Progenitor cell of endocrine pancreas (in vitro differentiated cells): ENCODE results near the gene KCNMA1. TPM values are rescaled to one million over a fixed set of nuclear protein-coding genes. Genes with fewer than 3 reads are reported as not detected.

Source experiments
- DNase-seq: peaks from one replicate; pipeline ENCODE4 v3.0.0; 2021; ENCODE audit warnings: low spot score; ENCODE audit not compliant: unreplicated experiment
- H3K27ac Mint-ChIP-seq: 2 replicates; pipeline ENCODE4 v1.8.0; 2021; ENCODE audit warnings: mild to moderate bottlenecking, moderate library complexity, mixed read lengths
- H3K27me3 Mint-ChIP-seq: 2 replicates; pipeline ENCODE4 v1.8.0; 2021; ENCODE audit warnings: mixed read lengths
- H3K36me3 Mint-ChIP-seq: 2 replicates; pipeline ENCODE4 v1.8.0; 2022; ENCODE audit warnings: mixed read lengths; ENCODE audit not compliant: insufficient read depth
- H3K4me1 Mint-ChIP-seq: 2 replicates; pipeline ENCODE4 v1.8.0; 2021; ENCODE audit warnings: low read depth, mixed read lengths
- H3K4me3 Mint-ChIP-seq: 2 replicates; pipeline ENCODE4 v1.8.0; 2021; ENCODE audit warnings: low read depth, mild to moderate bottlenecking, moderate library complexity, mixed read lengths
- H3K9me3 Mint-ChIP-seq: 2 replicates; pipeline ENCODE4 v1.8.0; 2021; ENCODE audit warnings: low read depth, mixed read lengths
- total RNA-seq: library from RNA; stranded (reverse); gene quantifications from 2 replicates; pipeline ENCODE4 v1.2.1, GENCODE V29; 2021
- TF ChIP-seq, protein P1 (sequence below): fragments of 200-600 bp; sonication (generic); IDR thresholded peaks from one replicate; pipeline ENCODE4 v1.5.0; 2021; ENCODE audit warnings: antibody characterized with exemption, mild to moderate bottlenecking; ENCODE audit not compliant: unreplicated experiment

KCNMA1 gene
- total RNA-seq, 1 donor from 2014 or later = 5.8 TPM

DNA sequence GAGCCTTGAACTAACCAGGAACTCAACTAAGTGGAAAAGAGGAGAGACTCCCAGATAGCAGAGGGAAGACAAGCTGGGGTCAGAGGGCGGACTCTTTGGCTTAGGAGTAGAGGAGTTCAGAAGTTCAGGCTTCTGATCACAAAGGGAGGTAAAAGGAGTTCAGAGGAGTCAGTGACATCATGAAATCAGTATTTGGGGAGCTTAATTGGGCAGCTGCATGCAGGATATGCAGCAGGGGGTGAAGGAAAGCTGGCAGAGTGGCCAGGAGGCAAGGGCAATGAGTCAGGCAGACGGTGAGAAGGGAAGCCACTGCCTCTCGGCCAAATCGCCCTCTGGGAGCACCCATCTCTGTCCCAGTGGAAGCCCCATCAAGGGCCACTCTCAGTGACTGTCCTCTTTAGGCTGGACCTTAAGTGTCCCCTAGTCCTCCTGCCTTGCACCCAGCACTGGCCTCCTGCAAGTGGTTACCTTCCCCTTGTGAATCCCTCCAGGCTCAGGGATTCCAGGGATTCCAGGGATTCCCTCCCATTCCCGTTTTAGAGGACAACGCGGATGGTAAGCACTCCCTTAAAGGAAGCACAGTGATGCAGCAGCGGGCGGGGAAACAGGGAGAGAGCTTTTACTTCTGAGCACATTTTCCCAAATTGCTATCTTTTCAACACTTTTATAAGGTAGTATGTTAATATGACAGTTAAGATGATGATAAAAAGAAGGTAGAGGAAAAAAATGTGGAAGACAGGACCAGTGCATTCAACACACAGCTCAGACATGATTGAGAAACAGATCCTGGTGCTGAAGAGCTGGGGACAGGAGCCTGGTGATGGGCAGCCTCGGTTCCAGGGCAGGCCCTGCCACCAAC lies 72.6 kb downstream of the KCNMA1 start:
- peaks cover 5% of the 10 kb centered on the region for H3K4me1 Mint-ChIP-seq
- DNase-seq = no peak

DNA sequence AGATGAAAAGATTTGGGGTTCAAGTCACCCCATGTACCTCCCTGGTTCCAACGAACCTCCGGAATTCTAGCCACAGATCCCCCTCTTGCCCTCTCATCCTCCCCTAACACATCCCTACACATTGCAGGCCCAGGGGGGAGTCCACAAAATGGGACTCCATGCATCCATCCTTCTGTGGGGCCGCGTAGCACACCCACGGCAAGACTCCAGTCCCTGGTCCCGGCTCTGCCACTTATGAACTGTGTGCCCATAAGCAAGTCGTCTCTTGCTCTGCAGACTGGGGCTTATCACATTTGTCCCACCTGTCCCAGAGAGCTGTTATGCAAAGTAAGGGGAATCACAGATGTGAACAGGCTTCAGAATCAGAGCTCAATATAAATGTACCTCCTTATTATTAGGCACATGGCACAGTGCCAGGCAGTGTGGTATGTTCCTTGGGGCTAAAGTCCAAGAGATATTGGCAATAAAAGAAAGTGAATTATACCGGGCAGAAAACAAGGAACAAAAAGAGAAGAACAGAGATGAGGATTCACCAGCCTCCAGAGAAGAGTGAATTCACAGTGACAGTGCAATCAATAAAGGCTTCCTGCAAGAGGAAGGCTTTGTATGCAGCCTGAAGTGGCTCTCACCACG lies 73.9 kb downstream of the KCNMA1 start:
- Mint-ChIP-seq H3K27ac (no peak overlapping the region), H3K27me3 (peaks cover 39% of the 10 kb centered on the region), H3K9me3 (no peaks in the 10 kb centered on the region), H3K4me3 (no peak overlapping the region), H3K4me1 (peaks cover 5% of the 10 kb centered on the region), H3K36me3 (no peaks in the 10 kb centered on the region)
- TF ChIP-seq, protein P1, sequence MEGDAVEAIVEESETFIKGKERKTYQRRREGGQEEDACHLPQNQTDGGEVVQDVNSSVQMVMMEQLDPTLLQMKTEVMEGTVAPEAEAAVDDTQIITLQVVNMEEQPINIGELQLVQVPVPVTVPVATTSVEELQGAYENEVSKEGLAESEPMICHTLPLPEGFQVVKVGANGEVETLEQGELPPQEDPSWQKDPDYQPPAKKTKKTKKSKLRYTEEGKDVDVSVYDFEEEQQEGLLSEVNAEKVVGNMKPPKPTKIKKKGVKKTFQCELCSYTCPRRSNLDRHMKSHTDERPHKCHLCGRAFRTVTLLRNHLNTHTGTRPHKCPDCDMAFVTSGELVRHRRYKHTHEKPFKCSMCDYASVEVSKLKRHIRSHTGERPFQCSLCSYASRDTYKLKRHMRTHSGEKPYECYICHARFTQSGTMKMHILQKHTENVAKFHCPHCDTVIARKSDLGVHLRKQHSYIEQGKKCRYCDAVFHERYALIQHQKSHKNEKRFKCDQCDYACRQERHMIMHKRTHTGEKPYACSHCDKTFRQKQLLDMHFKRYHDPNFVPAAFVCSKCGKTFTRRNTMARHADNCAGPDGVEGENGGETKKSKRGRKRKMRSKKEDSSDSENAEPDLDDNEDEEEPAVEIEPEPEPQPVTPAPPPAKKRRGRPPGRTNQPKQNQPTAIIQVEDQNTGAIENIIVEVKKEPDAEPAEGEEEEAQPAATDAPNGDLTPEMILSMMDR = no peak
- no peak for DNase-seq

More for the DNA sequence above, 72.6 kb downstream of the KCNMA1 start:
- Mint-ChIP-seq H3K27me3 (peaks cover 39% of the 10 kb centered on the region), H3K4me3 (no peak overlapping the region), H3K36me3 (no peaks in the 10 kb centered on the region), H3K9me3 (no peaks in the 10 kb centered on the region), H3K27ac (no peak overlapping the region)
- TF ChIP-seq, protein P1 = no peak

DNA sequence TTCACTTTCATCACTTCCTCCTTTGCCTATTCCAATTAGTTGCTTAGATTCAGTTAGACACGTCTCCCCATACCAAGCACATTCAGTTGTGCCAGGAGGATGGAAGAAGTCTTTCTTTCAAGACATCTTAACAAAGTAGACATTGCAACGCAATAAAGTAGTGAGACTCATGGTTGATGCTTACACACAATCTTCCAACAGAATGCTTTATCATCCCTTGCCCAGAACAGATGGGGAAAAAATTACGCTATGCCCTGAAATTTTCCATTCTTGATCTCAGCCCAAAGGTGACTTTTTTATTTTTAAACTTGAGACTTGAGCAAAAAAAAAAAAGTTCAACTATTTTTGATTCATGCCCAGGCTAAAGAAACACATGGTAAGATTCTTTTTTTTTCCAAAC lies 74.9 kb downstream of the KCNMA1 start:
- Mint-ChIP-seq H3K9me3 (no peaks in the 10 kb centered on the region), H3K4me1 (peaks cover 5% of the 10 kb centered on the region), H3K27ac (no peak overlapping the region), H3K27me3 (peaks cover 39% of the 10 kb centered on the region), H3K4me3 (no peak overlapping the region), H3K36me3 (no peaks in the 10 kb centered on the region)
- no peak for DNase-seq
- TF ChIP-seq, protein P1 = no peak

- H3K4me3 Mint-ChIP-seq = no peak overlapping the region
- H3K27me3 Mint-ChIP-seq = peaks cover 38% of the 10 kb centered on the region
- no peaks in the 10 kb centered on the region for H3K9me3 Mint-ChIP-seq
- H3K36me3 Mint-ChIP-seq = no peaks in the 10 kb centered on the region
- H3K4me1 Mint-ChIP-seq = peaks cover 5% of the 10 kb centered on the region
- TF ChIP-seq, protein P1 = no peak
- no peak overlapping the region for H3K27ac Mint-ChIP-seq
- no peak for DNase-seq
These were observed 75.6 kb downstream of the KCNMA1 start for GRCh38 chr10:77561991-77562390.

GRCh38 chr10:77560471-77560870 lies 77.1 kb downstream of the KCNMA1 start:
- no peaks in the 10 kb centered on the region for H3K36me3 Mint-ChIP-seq
- no peak overlapping the region for H3K27ac Mint-ChIP-seq
- peaks cover 5% of the 10 kb centered on the region for H3K4me1 Mint-ChIP-seq
- no peak overlapping the region for H3K4me3 Mint-ChIP-seq
- TF ChIP-seq, protein P1 = no peak
- peaks cover 23% of the 10 kb centered on the region for H3K27me3 Mint-ChIP-seq
- no peak for DNase-seq
- H3K9me3 Mint-ChIP-seq = no peaks in the 10 kb centered on the region
